Measurements from ENCODE around the gene IFT57. TPM values are rescaled to one million over a fixed set of nuclear protein-coding genes. Genes with fewer than 3 reads are reported as not detected.

Gene IFT57
- total RNA-seq, 1 donor from 2014 or later: 128 TPM

- TF ChIP-seq CTCF (IDR thresholded peaks at IDR 0.05): no peak
- DNase-seq: no peak
These were observed 6.4 kb downstream of the IFT57 start for GRCh38 chr3:108215871-108216270.

GRCh38 chr3:108209579-108209978 is 12.6 kb downstream of the IFT57 start:
- intact Hi-C loops (cut with DNase I): no loop called here
- H3K27ac ChIP-seq: no peak overlapping the region

More at GRCh38 chr3:108215871-108216270, 6.4 kb downstream of the IFT57 start:
- H3K27me3 ChIP-seq (ENCODE audit: low read depth): no peaks in the 10 kb centered on the region
- peaks cover 43% of the 10 kb centered on the region for H3K4me1 ChIP-seq
- no peaks in the 10 kb centered on the region for H3K9me3 ChIP-seq
- H3K36me3 ChIP-seq: peaks cover 31% of the 10 kb centered on the region
- no peak overlapping the region for H3K27ac ChIP-seq
- intact Hi-C loops (cut with DNase I): no loop called here
- ATAC-seq: no peak
- no peak overlapping the region for H3K4me3 ChIP-seq

GRCh38 chr3:108208831-108209230 is 13.4 kb downstream of the IFT57 start:
- DNase-seq (no peak), ATAC-seq (peak; percentile 50 to 70)
- intact Hi-C loops (cut with DNase I): no loop called here
- Histone ChIP-seq H3K27me3 (ENCODE audit: low read depth) (no peaks in the 10 kb centered on the region), H3K27ac (no peak overlapping the region), H3K36me3 (peaks cover 53% of the 10 kb centered on the region), H3K4me3 (no peak overlapping the region), H3K9me3 (no peaks in the 10 kb centered on the region), H3K4me1 (no peaks in the 10 kb centered on the region)
- TF ChIP-seq CTCF (IDR thresholded peaks at IDR 0.05): no peak

More at GRCh38 chr3:108209579-108209978, 12.6 kb downstream of the IFT57 start:
- Histone ChIP-seq H3K36me3 (peaks cover 46% of the 10 kb centered on the region), H3K9me3 (no peaks in the 10 kb centered on the region), H3K4me1 (no peaks in the 10 kb centered on the region), H3K27me3 (ENCODE audit: low read depth) (no peaks in the 10 kb centered on the region), H3K4me3 (no peak overlapping the region)
- no peak for TF ChIP-seq CTCF (IDR thresholded peaks at IDR 0.05)
- ATAC-seq (peak in 1 of 2 donors; percentile 31), DNase-seq (no peak)

- Histone ChIP-seq H3K36me3 (peaks cover 28% of the 10 kb centered on the region), H3K4me1 (no peaks in the 10 kb centered on the region), H3K27ac (no peak overlapping the region), H3K9me3 (no peaks in the 10 kb centered on the region), H3K27me3 (ENCODE audit: low read depth) (no peaks in the 10 kb centered on the region), H3K4me3 (no peak overlapping the region)
- DNase-seq (no peak), ATAC-seq (peak in 1 of 2 donors; percentile 48)
- no peak for TF ChIP-seq CTCF (IDR thresholded peaks at IDR 0.05)
- intact Hi-C loops (cut with DNase I): no loop called here
These were observed 19.4 kb downstream of the IFT57 start for GRCh38 chr3:108202834-108203233.

- no peak for ATAC-seq
- no peaks in the 10 kb centered on the region for H3K4me1 ChIP-seq
- no peaks in the 10 kb centered on the region for H3K9me3 ChIP-seq
- no peak for DNase-seq
- H3K4me3 ChIP-seq: no peak overlapping the region
- intact Hi-C loops (cut with DNase I): no loop called here
- no peaks in the 10 kb centered on the region for H3K27me3 ChIP-seq (ENCODE audit: low read depth)
- H3K27ac ChIP-seq: no peak overlapping the region
- no peak for TF ChIP-seq CTCF (IDR thresholded peaks at IDR 0.05)
- H3K36me3 ChIP-seq: peaks cover 28% of the 10 kb centered on the region
These were observed 20.1 kb downstream of the IFT57 start for GRCh38 chr3:108202080-108202479.

- Histone ChIP-seq H3K4me1 (no peaks in the 10 kb centered on the region), H3K36me3 (peaks cover 27% of the 10 kb centered on the region), H3K27me3 (ENCODE audit: low read depth) (no peaks in the 10 kb centered on the region), H3K9me3 (no peaks in the 10 kb centered on the region), H3K27ac (no peak overlapping the region), H3K4me3 (no peak overlapping the region)
- intact Hi-C loops (cut with DNase I): no loop called here
- TF ChIP-seq CTCF (IDR thresholded peaks at IDR 0.05): no peak
- ATAC-seq (no peak), DNase-seq (no peak)
These were observed 21.0 kb downstream of the IFT57 start for GRCh38 chr3:108201258-108201657.
